BE2C (cell line): ENCODE results near the gene CLSTN2.

Experiments
- DNase-seq: peaks from one replicate; pipeline ENCODE4 v3.0.0-alpha.2; 2020
- H3K27me3 ChIP-seq: fragments of 250-450 bp; sonication (Bioruptor Pico); 2 replicates; pipeline ENCODE4 v1.5.1; 2020; ENCODE audit warnings: mild to moderate bottlenecking
- H3K36me3 ChIP-seq: fragments of 250-450 bp; sonication (Bioruptor Pico); 2 replicates; pipeline ENCODE4 v1.5.1; 2020; ENCODE audit warnings: mild to moderate bottlenecking
- H3K4me1 ChIP-seq: fragments of 250-450 bp; sonication (Bioruptor Pico); 2 replicates; pipeline ENCODE4 v1.5.1; 2020
- H3K4me3 ChIP-seq: 2 replicates; pipeline ENCODE4 v1.5.1; 2011; ENCODE audit warnings: low read depth, low read length
- H3K9me3 ChIP-seq: fragments of 250-450 bp; sonication (Bioruptor Pico); 2 replicates; pipeline ENCODE4 v1.5.1; 2020
- CTCF ChIP-seq: IDR thresholded peaks from 2 replicates; pipeline ENCODE4 v1.5.1; 2012; ENCODE audit warnings: mild to moderate bottlenecking, low read depth, low read length

The CLSTN2 gene

DNA sequence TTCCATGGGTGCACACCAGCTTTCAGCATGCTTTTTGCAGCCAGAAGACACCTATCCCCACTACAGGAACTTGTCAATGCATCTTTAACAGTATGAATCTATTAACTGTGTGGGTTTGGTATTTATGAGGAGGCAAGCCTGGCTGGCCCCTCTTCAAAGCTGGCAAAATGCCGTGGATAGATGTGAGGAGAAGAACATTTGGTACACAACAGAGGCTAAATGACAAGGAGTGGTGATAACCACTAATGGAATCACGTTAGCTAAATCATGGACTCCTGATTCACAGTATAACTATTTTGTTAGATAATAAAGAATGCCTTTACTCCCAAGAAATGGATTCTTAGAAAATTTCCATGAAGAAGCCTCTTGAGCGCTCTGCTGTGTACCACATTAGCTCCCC, 187.2 kb downstream of the CLSTN2 start:
- Histone ChIP-seq H3K9me3 (no peaks in the 10 kb centered on the region; the same call in 1 of the 2 replicates), H3K4me3 (no peak overlapping the region), H3K27me3 (no peaks in the 10 kb centered on the region), H3K4me1 (peaks cover 2% of the 10 kb centered on the region; the same call in 1 of the 2 replicates), H3K36me3 (no peaks in the 10 kb centered on the region)
- no peak for TF ChIP-seq CTCF
- DNase-seq = no peak

GRCh38 chr3:140128217-140128616, 193.2 kb downstream of the CLSTN2 start:
- Histone ChIP-seq H3K27me3 (no peaks in the 10 kb centered on the region), H3K4me3 (no peak overlapping the region), H3K36me3 (no peaks in the 10 kb centered on the region), H3K4me1 (peaks cover 47% of the 10 kb centered on the region), H3K9me3 (no peaks in the 10 kb centered on the region)
- DNase-seq = peak; percentile 32
- no peak for TF ChIP-seq CTCF

DNA sequence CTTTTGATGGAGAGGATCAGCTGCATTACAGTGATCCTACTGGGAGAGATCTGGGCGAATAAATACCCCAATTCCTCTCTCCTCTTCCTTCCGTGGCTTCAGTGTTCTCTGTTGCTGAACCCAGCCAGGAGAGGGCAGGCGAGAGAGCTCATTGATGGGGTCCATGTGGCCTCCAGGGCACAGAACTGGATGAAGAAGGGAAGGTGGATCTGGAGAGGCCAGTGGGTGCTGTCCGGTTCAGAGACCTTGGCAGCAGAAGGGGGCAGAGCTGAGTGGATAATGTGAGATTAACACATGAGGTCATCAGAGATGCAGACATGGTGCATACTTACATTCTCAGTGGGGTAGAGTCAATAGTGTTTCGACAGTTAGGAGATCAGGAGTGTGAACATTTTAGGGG, 193.6 kb downstream of the CLSTN2 start:
- Histone ChIP-seq H3K4me1 (peaks cover 51% of the 10 kb centered on the region), H3K4me3 (no peak overlapping the region), H3K9me3 (no peaks in the 10 kb centered on the region), H3K27me3 (no peaks in the 10 kb centered on the region), H3K36me3 (no peaks in the 10 kb centered on the region)
- TF ChIP-seq CTCF = peak; percentile 87
- DNase-seq = peak; percentile 82

GRCh38 chr3:140129768-140130284, 194.8 kb downstream of the CLSTN2 start:
- 0 out of 2 replicates have a peak, but pooled peaks have one; percentile 1 for TF ChIP-seq CTCF
- no peaks in the 10 kb centered on the region for H3K36me3 ChIP-seq
- peaks cover 61% of the 10 kb centered on the region for H3K4me1 ChIP-seq
- H3K27me3 ChIP-seq = no peaks in the 10 kb centered on the region
- H3K4me3 ChIP-seq = no peak overlapping the region
- H3K9me3 ChIP-seq = no peaks in the 10 kb centered on the region
- DNase-seq = no peak

- no peaks in the 10 kb centered on the region for H3K36me3 ChIP-seq
- H3K4me1 ChIP-seq = peaks cover 72% of the 10 kb centered on the region
- no peak for TF ChIP-seq CTCF
- DNase-seq = no peak
- 0 out of 2 replicates have a peak overlapping the region, but pooled peaks have one; percentile 4 for H3K4me3 ChIP-seq
- no peaks in the 10 kb centered on the region for H3K9me3 ChIP-seq
- no peaks in the 10 kb centered on the region for H3K27me3 ChIP-seq
Observed at GRCh38 chr3:140131895-140132294, 196.9 kb downstream of the CLSTN2 start.

DNA sequence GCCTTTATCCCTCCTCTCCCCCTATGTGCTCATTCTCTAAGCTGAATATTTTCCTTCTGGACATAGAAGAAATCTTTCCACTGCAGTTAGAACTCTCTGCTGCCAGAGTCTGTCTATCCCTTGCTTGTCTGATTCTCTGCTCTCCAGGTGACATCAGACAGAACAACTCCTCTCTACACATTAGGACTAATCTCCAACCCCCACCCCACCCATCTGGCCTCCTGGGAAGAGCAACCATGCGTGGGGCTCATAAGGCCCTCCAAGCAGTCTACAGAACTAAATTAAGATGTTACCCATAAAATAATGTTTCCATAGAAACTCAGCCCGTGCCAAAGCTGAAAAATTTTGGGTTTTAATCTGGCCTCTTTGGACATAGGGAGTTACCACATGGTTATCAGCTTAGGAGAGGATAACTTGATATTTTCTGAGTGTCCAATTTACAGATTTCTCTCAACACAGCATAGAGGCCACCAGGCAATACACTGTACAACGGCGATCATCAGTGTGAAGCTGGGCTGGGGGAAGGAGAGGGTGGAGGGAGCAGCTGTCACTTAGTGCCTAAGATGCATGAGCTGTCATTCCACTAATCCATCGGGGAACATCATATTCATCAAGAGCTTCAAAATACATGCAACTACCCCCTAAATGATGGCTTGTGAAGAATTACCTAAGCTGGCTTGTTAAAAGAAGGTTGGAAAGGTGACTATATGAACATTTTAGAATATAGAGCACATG, 199.4 kb downstream of the CLSTN2 start:
- DNase-seq = peak; percentile 44
- Histone ChIP-seq H3K36me3 (no peaks in the 10 kb centered on the region), H3K4me1 (peaks cover 52% of the 10 kb centered on the region), H3K9me3 (no peaks in the 10 kb centered on the region), H3K27me3 (no peaks in the 10 kb centered on the region), H3K4me3 (no peak overlapping the region)
- TF ChIP-seq CTCF = no peak
